NAMALWA (cell line): ENCODE data around the gene TINAG.
"Not testable (repeated sequence)": the region's sequence is repeated elsewhere in the genome, so short reads cannot be mapped to it uniquely, and the experiment has no call there.

ENCODE experiments used
- DNase-seq: peaks from one replicate; pipeline ENCODE4 v3.0.0-alpha.2; 2015; ENCODE audit warnings: low spot score

TINAG gene

DNA sequence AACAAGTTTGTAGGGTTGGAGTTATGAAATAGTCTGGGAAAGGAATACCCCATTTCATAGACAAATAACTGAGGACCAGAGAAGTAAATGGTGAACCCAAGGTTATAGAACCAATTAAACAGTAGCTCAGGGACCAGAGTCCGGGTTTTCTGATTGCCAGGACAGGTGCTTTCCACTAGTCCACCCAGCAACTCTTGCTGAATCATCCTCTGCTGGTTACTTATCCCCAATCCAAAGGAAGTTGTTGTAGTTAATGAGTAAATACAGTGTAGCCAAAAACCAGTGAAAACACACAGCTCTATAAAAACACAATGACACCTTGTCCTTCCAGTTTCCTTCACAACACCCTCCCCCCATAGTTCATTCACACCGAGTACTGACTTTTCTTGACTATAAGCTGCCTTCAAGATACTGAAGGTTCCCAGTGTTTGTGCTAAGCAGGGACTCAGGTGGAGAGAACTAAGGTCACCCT lies 766 bp upstream of the TINAG start:
- DNase-seq = no peak

GRCh38 chr6:54308986-54309315 lies 710 bp downstream of the TINAG start:
- no peak for DNase-seq

DNA sequence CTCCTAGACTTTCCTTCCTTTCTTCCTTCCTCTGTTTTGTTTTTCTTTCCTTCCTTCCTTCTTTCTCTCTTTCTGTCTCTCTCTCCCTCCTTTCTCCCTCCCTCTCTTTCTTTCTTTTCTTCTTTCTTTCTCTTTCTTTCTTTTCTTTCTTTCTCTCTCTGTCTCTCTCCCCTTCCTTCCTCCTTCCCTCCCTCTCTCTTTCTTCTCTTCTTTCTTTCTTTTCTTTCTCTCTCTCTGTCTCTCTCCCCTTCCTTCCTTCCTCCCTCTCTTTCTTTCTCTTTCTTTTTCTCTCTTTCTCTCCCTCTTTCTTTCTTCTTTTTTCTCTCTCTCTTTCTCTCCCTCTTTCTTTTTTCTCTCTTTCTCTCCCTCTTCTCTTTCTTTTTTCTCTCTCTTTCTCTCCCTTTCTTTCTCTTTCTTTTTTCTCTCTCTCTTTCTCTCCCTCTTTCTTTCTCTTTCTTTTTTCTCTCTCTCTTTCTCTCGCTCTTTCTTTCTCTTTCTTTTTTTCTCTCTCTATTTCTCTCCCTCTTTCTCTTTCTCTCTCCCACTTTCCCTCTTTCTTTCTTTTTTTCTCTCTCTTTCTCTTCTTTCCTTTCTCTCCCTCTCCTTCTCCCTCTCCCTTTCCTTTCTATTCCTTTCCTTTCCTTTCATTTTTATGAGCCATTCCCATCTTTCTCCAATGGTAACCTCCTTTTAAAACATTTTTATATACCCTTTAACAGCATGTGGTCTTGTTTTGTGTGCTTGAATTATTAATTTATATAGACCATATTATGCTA lies 2.3 kb downstream of the TINAG start:
- DNase-seq = no peak

- no peak for DNase-seq
These were observed 7.4 kb downstream of the TINAG start for GRCh38 chr6:54315656-54316055.

- DNase-seq = no peak
These were observed 12.6 kb downstream of the TINAG start for GRCh38 chr6:54320871-54321270.

DNA sequence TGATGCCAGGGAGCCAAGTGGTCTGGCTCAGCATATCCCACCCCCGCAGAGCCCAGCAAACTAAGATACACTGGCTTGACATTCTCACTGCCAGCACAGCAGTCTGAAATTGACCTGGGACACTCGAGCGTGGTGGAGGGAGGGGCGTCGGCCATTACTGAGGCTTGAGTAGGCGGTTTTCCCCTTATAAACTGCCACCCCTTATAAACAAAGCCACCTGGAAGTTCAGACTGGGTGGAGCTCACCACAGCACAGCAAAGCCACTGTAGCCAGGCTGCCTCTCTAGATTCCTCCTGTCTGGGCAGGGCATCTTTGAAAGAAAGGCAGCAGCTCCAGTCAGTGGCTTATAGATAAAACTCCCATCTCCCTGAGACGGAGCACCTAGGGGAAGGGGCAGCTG lies 19.4 kb downstream of the TINAG start:
- no peak for DNase-seq

DNA sequence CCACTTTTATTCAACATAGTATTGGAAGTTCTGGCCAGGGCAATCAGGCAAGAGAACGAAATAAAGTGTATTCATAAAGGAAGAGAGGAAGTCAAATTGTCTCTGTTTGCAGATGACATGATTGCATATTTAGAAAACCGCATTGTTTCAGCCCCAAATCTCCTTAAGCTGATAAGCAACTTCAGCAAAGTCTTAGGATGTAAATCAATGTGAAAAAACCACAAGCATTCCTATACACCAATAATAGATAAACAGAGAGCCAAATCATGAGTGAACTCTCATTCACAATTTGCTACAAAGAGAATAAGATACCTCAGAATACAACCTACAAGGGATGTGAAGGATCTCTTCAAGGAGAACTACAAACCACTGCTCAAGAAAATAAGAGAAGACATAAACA lies 23.3 kb downstream of the TINAG start:
- not testable (repeated sequence) for DNase-seq

- no peak for DNase-seq
These were observed 27.6 kb downstream of the TINAG start for GRCh38 chr6:54335871-54336270.

DNA sequence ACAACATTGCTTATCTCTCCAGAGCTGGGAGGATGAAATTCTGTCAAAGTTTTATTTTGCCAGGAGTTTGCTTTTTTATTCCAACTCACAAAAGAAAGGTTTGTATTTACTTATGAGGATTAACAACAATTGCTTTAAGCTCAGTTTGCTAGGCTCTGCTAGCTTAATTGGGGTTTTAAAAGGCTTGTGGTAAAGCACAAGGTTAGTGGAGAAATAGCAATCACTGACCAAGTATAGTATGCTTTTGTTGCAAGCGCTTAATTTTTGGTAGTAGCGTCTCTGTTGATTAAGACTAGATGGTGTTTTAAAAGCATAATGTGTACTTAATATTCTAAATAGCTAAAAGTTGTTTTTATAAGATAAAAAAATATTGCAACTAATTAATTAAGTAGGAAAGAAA lies 45.7 kb downstream of the TINAG start:
- no peak for DNase-seq

GRCh38 chr6:54354608-54355007 lies 46.4 kb downstream of the TINAG start:
- DNase-seq = no peak

GRCh38 chr6:54357141-54357540 lies 48.9 kb downstream of the TINAG start:
- DNase-seq = no peak

- no peak for DNase-seq
These were observed 52.9 kb downstream of the TINAG start for GRCh38 chr6:54361188-54361587.

- DNase-seq = no peak
These were observed 53.5 kb downstream of the TINAG start for GRCh38 chr6:54361734-54362133.

DNA sequence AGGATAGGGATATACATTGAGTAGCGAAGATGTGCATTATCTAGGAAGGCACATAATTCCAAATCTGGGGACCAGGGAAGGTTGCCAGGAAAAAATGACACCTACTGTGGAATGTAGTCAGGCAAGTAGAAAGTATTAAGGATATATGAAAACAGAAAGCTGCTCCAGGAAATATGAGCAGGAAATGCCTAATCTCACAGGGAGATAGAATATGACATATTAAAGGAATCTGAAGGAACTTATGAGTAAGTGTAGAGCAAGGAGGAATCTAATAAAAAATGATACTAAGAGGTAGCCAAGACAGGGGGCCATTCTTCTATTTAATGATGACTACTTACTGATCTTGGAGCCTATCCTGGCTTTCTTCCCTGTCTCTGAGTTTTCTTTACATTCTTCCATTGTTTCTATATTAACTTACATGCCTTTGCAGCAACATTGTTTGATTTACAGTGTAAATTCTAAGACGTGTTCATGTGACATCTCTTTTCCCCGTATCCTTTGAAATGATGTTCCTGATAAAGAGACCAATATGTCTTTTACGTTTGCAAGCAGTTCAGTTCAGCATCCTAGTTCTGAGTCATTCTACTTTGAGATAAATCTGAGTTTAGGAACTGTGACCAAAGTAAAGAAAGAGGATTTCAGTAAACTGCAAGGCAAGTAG lies 58.6 kb downstream of the TINAG start:
- no peak for DNase-seq

DNA sequence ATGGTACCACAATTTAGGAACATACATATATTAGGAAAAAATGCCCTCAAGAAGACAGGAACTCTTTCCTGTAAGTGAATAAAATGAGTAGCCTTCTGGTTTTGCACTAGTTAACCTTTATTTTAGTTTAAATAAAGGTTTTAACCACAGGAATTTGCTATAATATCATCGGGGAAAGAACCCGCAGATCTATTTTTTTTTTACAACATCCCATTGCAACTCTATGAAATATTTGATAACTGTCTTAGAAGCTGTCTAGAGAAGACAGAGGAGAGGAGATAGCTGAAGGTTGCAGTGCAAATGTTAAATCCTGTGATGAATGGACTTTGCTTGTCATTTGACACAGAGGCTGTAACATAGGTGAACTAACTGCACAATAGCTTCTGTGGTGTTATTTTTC lies 69.5 kb downstream of the TINAG start:
- DNase-seq = no peak

DNA sequence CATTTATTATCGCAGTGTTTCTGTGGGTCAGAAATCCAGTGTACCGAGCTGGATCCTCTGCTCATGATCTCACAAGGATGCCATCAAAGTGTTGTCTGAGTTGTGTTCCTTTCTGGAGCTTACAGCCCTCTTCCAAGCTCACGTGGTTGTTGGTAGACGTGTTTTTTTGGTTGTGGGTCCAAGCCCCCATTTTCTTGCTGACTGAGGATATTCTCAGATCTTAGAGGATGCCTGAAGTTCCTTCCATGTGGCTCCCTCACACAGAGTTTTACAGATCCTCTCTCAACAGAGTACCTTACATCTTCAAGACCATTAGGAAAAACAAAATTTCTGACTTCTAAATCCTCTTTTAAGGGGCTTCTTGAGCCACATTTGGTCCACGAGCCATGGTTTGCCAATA lies 78.1 kb downstream of the TINAG start:
- no peak for DNase-seq

DNA sequence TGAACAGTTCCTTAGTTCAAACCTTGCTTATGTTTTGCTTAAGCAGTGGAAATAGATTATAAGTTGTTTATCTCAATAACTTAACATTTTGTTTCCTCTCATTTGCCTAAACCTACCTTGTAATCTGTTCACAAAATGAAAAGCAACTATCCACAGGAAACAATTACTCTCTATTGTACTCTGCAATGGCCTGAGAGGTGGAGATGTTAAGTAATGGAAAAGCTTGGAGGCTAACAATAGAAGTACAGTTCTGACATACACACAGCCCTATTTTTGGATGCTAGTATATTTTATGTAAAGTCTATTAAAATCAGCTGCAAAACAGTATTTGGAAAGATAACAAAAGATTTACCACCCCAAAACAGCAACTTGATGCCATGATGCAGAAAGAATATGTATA lies 82.1 kb downstream of the TINAG start:
- DNase-seq = no peak

DNA sequence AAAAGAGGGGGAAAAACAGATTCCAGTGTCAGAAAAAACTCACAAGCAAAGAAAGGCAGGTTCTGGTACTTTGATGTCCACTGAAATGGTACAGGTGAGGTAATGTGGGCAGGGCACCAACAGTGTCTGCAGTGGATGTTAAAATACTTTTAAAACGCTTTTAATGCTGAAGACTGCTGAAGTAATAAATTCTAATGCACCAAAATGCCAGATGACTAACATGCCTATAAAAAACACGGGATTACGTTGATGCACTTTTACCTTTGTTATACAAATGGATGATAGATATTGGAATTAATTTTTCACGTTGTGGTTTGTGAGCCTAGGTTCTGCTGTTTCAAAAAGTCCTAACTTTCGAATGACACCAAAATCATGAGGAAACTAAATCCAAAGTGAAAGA lies 83.3 kb downstream of the TINAG start:
- DNase-seq = no peak

DNA sequence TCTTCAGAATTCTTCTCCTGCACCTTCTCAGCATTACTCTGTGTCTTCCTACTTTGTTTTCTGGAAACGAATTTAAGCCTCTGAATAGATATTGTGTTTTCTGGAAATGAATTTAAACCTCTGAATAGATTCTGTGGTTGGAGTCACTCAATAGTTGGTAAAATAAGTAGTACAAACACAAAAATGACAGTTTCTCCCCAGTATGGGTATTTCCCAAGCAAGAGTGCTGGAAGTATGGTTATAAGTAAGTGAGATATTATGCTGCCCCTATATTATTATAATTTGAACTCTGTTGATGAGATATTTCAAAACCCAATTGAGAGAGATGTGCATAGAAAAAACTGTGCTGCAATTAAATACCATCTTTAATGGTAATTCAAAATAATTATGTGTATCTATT lies 94.9 kb downstream of the TINAG start:
- no peak for DNase-seq

GRCh38 chr6:54404791-54405190 lies 96.5 kb downstream of the TINAG start:
- no peak for DNase-seq

DNA sequence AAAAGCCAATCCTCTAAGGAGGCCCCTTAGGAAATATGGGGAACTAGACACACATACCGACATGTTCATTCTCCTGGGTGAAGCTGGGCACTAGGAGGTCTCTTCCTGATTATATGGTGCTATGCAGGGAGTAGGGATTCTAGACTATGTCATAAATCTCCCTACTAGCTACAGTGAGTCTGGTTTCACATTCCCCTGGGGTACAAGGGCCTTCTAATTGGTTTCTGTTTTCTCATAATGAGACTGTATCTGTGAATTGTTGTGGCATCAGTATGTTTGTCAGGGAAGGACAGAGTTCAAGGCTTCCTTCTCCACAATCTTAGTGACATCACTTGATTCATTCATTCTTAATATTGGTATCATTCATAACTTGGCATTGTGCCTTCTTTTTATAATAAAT lies 103.5 kb downstream of the TINAG start:
- no peak for DNase-seq

DNA sequence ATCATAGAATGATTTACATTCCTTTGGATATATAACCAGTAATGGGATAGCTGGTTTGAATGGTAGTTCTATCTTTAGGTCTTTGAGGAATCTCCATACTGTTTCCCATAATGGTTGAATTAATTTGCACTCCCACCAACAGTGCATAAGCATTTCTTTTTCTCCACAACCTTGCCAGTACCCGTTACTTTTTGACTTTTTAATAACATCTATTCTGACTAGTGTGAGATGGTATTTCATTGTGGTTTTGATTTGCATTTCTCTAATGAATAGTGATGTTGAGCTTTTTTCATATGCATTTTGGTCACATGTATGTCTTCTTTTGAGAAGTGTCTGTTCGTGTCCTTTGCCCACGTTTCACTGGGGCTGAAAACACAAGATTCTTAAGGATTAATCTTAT lies 107.3 kb downstream of the TINAG start:
- no peak for DNase-seq

- no peak for DNase-seq
These were observed 111.6 kb downstream of the TINAG start for GRCh38 chr6:54419885-54420284.

GRCh38 chr6:54426995-54427394 lies 118.8 kb downstream of the TINAG start:
- no peak for DNase-seq
